ENCODE data around the gene ITIH2.
A peak's percentile ranks its signal among the peaks of the same experiment; 100 is the strongest.
"Not testable (repeated sequence)": the region's sequence is repeated elsewhere in the genome, so short reads cannot be mapped to it uniquely, and the experiment has no call there.

ITIH2 gene

DNA sequence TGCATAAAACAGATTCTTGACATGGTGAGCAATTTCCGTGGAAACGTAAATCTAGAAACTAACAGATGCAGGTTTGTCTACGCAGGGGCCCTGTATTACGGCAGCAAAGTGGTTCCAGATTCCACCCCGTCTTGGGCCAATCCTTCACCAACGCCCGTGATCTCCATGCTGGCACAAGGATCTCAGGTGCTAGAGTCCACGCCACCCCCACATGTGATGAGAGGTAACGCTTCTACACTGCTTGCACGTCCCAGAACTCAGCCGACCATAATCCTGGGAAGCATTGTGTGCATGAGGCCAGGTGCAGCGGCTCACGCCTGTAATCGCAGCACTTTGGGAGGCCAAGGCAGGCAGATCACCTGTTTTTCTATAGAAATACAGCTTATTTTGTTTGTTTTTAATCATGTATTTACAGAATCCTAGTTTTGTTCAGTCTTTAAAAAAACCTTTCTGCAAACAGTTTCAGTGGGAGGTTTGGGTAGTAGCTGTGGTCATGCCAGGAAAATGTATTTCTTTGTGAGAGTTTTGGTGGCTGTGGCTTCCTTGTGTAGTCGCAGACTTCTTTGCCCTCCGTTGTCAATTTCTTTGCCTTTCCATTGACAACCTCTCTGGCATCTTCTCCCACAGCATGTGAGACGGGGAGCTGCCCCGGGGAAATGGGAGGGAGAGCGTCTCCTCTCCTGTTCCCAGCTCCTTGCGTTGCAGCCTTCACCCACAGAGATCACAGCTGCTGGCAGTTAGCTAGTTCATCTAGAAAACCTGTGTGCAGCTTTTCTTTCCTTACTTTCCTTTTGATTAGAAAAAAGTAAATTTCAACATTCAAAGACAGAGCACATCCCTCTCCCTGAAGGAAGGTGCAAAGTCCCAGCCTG is 35.7 kb downstream of the ITIH2 start:
- no peak for DNase-seq (ENCODE audit: low read depth in 3 of 3, low spot score in 1 of 3)

DNA sequence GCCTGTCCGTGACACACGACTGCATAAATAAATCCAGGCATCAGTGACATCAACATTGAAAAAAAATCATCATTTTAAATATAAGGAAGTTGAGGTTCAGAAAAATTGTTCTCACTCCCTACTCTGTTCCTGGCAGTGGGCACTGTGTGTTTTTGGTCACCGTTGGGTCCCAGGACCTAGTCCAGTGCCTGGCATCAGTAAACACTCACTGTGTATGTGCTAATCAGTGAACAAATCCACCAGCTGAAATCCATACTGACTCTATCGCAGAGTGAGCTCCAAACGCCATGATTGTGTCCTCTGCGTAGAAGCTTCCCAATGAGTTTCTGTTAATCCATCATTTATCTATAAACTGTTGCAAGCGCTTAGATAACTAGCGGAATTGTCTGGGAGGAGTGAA is 41.2 kb downstream of the ITIH2 start:
- DNase-seq (ENCODE audit: low read depth in 3 of 3, low spot score in 1 of 3): no peak

DNA sequence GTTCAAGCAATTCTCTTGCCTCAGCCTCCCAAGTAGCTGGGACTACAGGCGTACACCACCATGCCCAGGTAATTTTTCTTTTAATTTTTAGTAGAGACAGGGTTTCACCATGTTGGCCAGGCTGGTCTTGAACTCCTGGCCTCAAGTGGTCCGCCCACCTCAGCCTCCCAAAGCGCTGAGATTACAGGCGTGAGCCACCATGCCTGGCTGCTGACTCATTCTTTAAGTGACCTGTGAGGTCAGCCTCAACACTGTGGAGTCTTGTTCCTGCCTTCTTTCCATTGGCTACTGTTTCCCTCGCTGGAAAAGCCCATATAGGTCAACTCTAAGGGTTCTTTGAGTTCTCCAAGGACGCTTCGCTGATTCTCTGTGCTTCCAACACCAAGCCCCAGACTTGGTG is 45.5 kb downstream of the ITIH2 start:
- not testable (repeated sequence) for DNase-seq (ENCODE audit: low read depth in 3 of 3, low spot score in 1 of 3)

DNA sequence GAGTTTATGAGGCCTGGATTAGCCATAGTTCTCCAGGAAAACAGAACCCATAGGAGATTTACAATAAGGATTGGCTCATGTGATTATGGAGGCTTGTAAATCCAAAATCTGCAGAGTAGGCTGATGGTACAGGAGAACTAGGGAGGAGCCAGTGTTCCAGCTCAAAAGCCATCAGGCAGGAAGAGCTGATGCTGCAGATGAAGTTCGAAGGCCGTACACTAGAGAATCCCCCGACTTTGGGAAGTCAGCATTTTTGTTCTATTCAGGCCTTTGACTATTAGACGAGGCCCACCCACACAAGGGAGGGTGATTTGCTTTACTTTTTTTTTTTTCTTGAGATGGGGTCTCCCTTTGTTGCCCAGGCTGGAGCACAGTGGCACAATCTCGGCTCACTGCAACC is 47.1 kb downstream of the ITIH2 start:
- no peak for DNase-seq (ENCODE audit: low read depth in 3 of 3, low spot score in 1 of 3)

DNA sequence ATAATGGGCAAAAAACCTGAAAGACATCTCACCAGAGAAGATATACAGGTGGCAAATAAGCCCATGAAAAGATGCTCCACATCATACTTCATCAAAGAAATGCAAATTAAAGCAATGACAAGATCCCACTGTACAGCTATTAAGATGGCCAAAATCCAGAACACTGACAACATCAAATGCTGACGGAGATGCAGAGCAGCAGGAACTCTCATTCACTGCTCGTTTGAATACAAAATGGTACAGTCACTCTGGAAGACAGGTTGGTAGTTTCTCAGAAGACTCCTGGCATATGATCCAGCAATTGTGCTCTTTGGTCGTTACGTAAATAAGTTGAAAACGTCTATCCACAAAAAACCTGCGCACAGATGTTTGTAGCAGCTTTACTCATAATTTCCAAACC is 49.1 kb downstream of the ITIH2 start:
- DNase-seq (ENCODE audit: low read depth in 3 of 3, low spot score in 1 of 3): no peak

DNA sequence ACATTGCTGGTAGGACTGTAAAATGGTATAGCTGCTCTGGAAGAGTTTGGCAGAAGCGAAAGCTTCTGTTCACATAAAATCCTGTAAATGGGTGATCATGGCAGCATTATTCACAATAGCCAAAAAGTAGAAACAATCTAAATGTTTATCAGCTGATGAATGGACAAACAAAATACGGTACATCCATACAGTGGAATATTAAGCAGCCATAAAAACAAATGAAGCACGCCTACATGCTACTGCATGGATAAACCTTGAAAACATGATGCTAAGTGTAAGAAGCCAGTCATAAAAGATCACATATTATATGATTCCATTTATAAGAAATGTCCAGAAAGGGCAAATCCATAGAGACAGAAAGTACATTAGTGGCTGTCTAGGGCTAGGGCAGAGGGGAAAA is 52.0 kb downstream of the ITIH2 start:
- DNase-seq (ENCODE audit: low read depth in 3 of 3, low spot score in 1 of 3): no peak

DNA sequence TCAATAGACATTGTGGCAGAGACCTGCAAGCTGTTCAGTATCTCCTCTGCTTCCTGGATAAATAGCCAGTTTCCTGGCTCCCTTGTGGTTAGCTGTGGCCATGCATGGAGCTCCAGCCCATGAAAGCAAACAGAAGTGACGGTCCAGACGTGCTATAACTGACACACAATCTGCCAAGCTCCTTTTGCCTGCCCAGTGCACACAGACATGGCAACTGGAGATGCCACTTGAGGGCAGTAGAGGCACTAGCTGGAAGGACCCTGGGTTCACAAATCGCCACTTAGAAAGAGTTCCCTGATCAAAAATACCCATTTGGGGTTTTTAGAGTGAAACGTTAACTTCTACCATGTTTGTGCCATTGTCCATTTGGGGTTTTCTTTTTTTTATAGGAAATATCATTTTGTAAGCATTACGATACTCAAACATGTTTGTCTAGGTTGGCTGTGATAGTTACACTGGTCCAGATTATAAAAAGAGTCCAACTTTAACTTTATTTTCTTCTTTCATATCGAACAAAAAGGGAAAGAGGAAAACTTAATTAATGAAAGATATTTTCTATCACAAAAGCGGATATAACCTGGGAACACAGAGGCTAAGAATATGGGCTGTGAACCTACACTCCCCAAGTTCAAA is 53.4 kb downstream of the ITIH2 start:
- DNase-seq (ENCODE audit: low read depth in 3 of 3, low spot score in 1 of 3): no peak

DNA sequence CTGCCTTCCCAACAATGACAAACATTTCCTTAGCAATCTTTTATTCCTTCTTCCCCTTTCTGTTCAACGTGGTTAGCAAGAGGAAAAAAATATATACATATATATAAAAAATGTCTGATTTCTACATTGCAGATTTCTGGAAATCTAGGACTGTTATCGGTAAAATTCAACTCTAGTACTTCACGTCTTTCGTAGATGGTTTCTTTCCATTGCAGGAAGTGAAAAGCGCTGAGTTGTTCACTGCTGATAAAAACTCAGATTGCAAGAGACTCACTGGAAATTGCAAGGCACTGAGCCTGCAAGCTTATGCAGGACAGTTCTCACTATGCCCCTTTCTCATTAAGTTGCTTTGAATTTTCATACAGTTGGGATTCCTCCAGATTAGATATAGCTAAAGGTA is 60.8 kb downstream of the ITIH2 start:
- DNase-seq (ENCODE audit: low read depth in 3 of 3, low spot score in 1 of 3): no peak

DNA sequence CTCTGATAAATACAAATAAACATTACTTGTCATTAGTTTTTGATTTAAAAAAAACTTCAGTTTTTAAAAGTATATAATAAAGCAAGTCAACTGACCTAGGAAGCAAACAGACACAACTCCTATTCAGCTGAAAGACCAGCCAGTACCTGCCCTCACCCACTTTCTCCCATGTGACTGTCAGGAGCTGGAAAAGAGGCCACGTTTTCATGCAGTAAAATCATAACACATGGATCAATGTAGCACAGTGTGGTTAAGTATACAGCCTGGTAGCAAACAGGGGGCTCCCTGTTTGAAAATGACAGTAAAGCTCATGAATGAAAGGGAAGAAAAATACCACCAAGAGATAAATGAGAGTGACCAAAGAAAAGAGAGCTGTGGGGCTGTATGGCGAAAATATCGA is 63.1 kb downstream of the ITIH2 start:
- DNase-seq (ENCODE audit: low read depth in 3 of 3, low spot score in 1 of 3): no peak

DNA sequence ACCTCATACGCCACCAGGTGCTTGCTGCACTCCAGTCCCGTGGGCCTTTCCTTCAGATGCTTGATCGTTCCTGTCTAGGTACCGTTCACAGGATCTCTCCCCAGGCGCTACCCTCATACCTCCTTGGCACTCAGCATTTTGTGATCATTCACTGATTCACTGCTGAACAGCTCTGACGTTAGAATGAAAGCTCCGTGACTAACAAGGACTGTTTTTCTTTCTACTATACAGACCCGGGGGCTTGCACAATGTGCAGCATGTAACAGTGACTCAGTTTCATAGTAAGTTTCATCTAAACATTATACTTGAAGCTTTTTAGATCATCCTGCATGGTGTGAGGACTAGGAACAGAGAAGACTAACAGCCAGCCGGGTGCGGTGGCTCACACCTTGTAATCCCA is 64.1 kb downstream of the ITIH2 start:
- DNase-seq (ENCODE audit: low read depth in 3 of 3, low spot score in 1 of 3): no peak

DNA sequence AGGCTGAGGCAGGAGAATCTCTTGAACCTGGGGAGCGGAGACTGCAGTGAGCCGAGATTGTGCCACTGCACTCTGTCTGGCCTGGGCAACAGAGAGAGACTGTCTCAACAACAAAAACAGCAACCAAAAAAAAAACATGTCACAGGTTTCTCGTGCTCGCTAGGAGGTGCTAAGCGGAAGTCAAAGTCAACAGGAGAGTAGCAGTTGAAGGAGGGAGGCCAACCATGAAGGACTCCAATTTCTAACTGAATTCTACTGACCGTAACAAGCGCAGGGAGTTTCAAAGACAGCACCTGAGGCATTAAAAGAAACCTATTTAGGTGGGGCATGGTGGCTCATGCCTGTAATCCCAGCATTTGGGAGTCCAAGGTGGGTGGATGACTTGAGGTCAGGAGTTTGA is 65.3 kb downstream of the ITIH2 start:
- no peak for DNase-seq (ENCODE audit: low read depth in 3 of 3, low spot score in 1 of 3)

DNA sequence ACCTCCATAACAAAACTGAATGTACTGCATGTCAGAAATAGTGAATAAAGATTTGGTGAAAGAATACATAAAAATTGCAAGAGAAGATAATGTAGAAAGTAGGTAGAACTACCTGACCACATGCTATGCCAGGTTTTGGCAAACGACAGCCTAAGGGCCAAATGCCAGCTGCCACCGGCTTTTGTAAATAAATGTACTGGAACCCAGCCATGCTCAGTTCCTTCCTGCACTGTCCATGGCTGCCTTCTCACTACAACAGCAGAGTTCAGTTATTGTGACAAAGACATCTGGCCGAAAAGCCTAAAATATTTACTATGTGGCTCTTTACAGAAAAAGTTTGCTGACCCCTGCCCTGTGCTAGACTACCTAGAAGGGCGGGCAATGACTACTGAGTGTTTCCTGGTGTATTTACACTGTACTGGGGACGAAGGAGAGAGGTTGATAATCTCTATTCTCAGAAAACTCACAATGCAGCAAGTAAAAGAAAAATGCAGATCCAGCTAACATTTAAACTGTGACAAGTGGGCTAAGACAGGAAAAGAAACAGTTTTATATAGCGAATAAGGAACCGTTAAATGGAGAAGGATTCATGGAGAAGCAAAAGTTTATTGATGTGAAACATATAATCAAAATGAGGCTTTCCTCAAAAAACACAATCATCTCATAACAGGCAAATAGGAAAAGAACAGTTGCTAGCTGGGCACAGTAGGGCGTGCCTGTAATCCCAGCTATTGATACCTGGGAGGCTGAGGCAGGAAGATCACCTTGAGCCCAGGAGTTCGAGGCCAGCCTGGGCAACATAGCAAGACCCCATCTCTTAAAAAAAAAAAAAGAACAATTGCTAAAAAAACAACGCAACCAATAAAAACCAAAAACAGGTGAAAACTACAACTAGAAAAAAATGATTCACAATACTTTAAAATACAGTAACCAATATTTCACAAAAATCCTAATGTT is 71.0 kb downstream of the ITIH2 start:
- DNase-seq (ENCODE audit: low read depth in 3 of 3, low spot score in 1 of 3): no peak

DNA sequence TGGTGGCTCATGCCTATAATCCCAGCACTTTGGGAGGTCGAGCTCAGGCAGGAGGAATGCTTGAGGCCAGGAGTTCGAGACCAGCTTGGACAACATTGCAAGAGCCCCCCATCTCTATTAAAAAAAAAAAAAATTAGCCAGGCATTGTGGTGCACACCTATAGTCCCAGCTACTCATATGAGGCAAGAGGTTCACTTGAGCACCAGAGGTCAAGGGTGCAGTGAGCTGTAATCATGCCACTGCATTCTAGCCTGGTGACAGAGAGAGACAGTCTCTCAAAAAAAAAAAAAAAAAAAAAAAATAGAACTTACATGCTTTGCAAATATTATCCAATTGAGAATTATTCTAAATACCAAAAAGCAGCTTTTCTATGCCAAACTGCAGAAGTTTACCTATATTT is 73.7 kb downstream of the ITIH2 start:
- no peak for DNase-seq (ENCODE audit: low read depth in 3 of 3, low spot score in 1 of 3)

DNA sequence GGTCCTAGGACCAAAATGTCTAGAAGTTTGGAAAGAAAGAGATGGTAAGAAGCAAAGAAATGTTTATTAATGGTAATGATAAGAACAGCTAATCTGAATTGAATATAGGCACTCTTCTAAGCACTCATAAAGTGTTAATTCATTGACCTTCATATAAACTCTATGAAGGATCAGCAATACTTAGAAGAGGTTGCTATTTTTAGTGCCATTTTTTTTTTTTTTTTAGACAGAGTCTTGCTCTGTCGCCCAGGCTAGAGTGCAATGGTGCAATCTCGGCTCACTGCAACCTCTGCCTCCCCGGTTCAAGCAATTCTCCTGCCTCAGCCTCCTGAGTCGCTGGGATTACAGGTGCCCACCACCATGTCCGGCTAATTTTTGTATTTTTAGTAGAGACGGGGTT is 79.1 kb downstream of the ITIH2 start:
- not testable (repeated sequence) for DNase-seq (ENCODE audit: low read depth in 3 of 3, low spot score in 1 of 3)

DNA sequence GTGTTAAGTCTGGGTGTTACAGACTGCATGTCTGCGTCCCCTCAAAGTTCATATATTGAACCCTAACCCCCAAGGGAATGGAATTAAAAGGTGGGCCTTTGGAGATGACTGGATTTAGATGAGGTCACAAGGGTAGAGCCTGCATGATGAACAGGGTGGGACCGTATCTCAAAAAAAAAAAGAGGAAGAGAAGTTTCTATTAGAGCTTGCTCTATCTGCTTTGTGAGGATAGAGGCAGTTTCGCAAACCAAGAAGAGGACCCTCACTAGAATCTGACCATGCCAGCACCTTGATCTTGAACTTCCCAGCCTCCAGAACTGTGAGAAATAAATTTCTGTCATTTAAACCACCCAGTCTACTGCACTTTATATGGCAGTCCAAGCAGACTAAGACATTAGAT is 83.3 kb downstream of the ITIH2 start:
- no peak for DNase-seq (ENCODE audit: low read depth in 3 of 3, low spot score in 1 of 3)

DNA sequence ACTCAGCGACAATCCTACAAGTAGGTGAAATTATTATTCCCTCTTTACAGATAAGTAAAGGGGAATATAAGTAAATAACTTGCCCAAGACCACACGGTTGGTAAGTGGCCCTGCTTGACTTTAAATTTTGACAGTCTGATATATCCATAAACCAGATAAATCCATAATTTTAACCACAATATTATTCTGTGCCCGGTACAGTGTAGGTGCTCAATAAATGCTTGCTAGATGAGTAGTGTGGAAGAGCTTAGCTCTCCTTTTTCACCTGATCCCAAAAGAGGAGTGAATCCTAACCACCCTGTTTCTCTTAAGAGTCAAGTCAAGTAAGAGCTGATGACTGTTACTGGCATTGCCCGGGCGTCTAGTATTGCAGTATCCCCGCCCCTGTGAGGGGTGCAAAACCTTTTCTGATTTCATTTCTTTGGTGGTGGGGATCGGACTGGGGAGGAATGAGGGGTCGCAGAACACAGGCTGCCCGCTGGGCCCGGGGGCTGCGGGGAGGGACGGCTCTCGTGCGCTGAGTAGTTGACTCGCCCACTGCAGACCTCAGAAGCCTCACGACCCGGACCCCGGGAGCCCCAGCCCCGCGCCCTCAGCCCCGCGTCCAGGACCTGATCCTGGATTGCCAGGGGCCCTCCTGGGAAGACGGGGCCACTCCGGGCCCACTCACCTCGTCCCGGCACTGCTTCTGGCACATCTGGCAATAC is 84.2 kb downstream of the ITIH2 start:
- DNase-seq (ENCODE audit: low read depth in 3 of 3, low spot score in 1 of 3): no peak

DNA sequence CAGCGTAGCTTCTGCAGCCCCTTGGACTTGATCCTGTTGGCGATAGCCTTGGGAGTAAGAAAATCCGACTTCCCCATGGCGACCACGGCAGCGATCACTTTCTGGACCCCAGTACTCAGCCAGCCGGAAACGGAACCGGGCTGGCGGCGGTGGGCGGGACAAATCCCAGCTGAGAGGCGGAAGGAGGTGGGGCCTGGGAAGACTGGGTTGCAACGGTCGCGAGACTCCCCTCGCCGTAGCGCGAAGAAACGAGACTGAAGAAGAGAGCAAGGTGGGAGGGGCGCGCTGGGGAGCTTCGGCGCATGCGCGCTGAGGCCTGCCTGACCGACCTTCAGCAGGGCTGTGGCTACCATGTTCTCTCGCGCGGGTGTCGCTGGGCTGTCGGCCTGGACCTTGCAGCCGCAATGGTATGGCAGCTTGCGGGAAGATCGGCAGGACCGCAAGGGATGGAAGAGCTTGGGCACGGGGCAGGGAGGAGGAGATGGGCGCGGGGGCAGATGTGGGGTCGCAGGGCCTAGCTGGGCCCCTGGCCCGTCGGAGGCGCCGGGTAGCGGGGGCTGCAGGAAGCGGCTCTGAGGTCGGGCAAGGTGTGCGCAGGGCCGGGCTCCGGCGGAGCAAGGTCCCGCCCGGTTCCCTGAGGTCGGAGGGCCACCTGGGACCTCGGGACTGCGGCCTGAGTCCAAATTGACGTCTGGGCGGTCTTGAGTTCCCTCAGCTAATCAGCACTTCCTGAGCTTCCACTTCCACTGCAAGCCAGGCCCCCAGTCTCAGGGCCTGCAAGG is 84.9 kb downstream of the ITIH2 start, which contains the start of the genes ATP5F1C and KIN:
Gene ATP5F1C (plus strand): TSS at position 321 of the 782 bp plus-strand sequence. CDS start 31 bp downstream, at position 352.
Gene KIN (minus strand): TSS at position 137 of the 782 bp plus-strand sequence. CDS start 60 bp downstream, at position 77.
- peak; percentile 91 to 95 (median 94) for DNase-seq (ENCODE audit: low read depth in 3 of 3, low spot score in 1 of 3)

DNA sequence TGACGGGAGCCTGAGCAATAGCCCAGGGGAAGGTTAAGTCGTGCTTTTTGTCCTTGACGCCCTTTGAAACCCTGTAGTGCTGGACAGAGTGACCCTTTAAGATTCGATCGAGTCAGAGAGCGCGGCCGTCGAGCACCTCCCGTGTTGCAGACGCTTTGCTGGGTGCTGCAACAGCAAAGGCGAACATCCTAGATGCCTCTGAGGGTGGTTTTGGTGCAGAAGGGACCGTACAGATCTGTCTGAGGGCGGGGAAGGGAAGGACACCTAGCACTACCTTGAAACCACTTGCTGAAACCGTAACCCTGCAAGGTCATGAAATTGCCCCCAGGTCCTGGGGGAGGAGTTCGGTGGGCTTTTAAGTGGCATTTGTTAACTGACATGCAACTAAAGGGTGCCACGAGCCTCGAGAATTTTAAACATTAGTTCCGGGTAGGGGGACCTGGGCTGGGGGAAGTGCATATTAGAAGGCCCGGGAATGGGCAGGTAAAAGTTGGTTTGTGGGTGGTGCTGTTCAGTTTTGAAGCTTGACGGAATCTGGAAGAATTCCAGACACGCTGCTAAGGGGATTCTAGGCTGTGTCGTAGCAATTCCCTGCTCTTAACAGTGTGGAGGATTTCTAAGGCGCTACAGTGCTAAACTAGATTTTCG is 85.6 kb downstream of the ITIH2 start:
- DNase-seq (ENCODE audit: low read depth in 3 of 3, low spot score in 1 of 3): no peak

DNA sequence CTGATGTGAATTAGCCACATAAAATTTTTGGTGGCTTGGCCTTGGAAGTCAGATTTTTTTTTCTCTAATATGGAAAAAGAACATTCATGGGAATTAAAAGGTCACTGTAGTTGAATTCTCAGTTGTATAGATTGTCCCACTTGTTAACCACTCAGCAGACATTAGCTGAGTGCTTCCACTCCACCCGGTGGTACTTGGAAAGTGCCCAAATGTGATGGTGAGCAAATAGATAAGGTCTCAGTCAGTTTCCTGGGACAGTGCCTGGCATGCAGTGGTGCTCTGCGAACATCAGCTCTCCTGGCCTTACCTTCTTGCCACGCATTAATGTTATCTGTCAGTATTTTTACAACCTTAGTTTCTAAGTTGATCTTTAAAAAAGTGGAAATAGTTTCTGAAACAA is 86.3 kb downstream of the ITIH2 start:
- DNase-seq (ENCODE audit: low read depth in 3 of 3, low spot score in 1 of 3): no peak
